Astrocyte (in vitro differentiated cells and primary cell): ENCODE measurements around the gene PTPRZ1. TPM values are rescaled to one million over a fixed set of nuclear protein-coding genes. Genes with fewer than 3 reads are reported as not detected.
A peak's percentile ranks its signal among the peaks of the same experiment; 100 is the strongest.

ENCODE experiments used
- DNase-seq: peaks from one replicate; pipeline ENCODE4 v3.0.0-alpha.2; 2010; ENCODE audit warnings: low read depth
- FAIRE-seq: peaks from 2 replicates; lab custom pipeline; 2011; peaks lifted over from hg19 to GRCh38; lab: Jason Lieb, UNC
- H2AFZ ChIP-seq: 2 replicates; pipeline ENCODE4 v1.6.0; 2012; ENCODE audit warnings: low read depth, low read length, inconsistent platforms
- H3K27ac ChIP-seq: 2 replicates; pipeline ENCODE4 v1.5.1; 2011; ENCODE audit warnings: low read depth, low read length, inconsistent platforms
- H3K27me3 ChIP-seq: 2 replicates; pipeline ENCODE4 v1.6.0; 2011; ENCODE audit warnings: low read length, inconsistent platforms; ENCODE audit not compliant: insufficient read depth
- H3K36me3 ChIP-seq: 2 replicates; pipeline ENCODE4 v1.5.1; 2011; ENCODE audit warnings: low read length, inconsistent platforms; ENCODE audit not compliant: insufficient read depth
- H3K4me1 ChIP-seq: 2 replicates; pipeline ENCODE4 v1.5.1; 2011; ENCODE audit warnings: low read length, inconsistent platforms; ENCODE audit not compliant: insufficient read depth
- H3K4me2 ChIP-seq: 2 replicates; pipeline ENCODE4 v1.6.0; 2012; ENCODE audit warnings: low read length, inconsistent platforms
- H3K4me3 ChIP-seq: 2 replicates; pipeline ENCODE4 v1.5.1; 2011; ENCODE audit warnings: low read depth, mild to moderate bottlenecking, low read length, inconsistent platforms; ENCODE audit not compliant: insufficient read depth
- H3K79me2 ChIP-seq: 2 replicates; pipeline ENCODE4 v1.6.0; 2012; ENCODE audit warnings: mild to moderate bottlenecking, low read length, inconsistent platforms; ENCODE audit not compliant: insufficient read depth
- H3K9ac ChIP-seq: 2 replicates; pipeline ENCODE4 v1.6.0; 2012; ENCODE audit warnings: mild to moderate bottlenecking, low read length, inconsistent platforms
- H3K9me3 ChIP-seq: 2 replicates; pipeline ENCODE4 v1.5.1; 2012; ENCODE audit warnings: low read depth, mild to moderate bottlenecking, low read length, inconsistent platforms; ENCODE audit not compliant: insufficient read depth
- H4K20me1 ChIP-seq: 2 replicates; pipeline ENCODE4 v1.6.0; 2012; ENCODE audit warnings: low read length, inconsistent platforms; ENCODE audit not compliant: insufficient read depth
- H3K27ac Mint-ChIP-seq: one replicate; pipeline ENCODE4 v1.8.0; 2021; ENCODE audit warnings: mild to moderate bottlenecking, mixed read lengths; ENCODE audit not compliant: unreplicated experiment
- H3K27me3 Mint-ChIP-seq: one replicate; pipeline ENCODE4 v1.8.0; 2021; ENCODE audit warnings: low read depth, mixed read lengths; ENCODE audit not compliant: unreplicated experiment
- H3K36me3 Mint-ChIP-seq: one replicate; pipeline ENCODE4 v1.8.0; 2021; ENCODE audit warnings: low read depth, mixed read lengths; ENCODE audit not compliant: unreplicated experiment
- H3K4me1 Mint-ChIP-seq: one replicate; pipeline ENCODE4 v1.8.0; 2021; ENCODE audit warnings: low read depth, mixed read lengths; ENCODE audit not compliant: unreplicated experiment
- H3K4me3 Mint-ChIP-seq: one replicate; pipeline ENCODE4 v1.8.0; 2021; ENCODE audit warnings: mild to moderate bottlenecking, moderate library complexity, mixed read lengths; ENCODE audit not compliant: unreplicated experiment
- H3K9me3 Mint-ChIP-seq: one replicate; pipeline ENCODE4 v1.8.0; 2021; ENCODE audit warnings: mild to moderate bottlenecking, mixed read lengths; ENCODE audit not compliant: unreplicated experiment
- CTCF ChIP-seq: IDR thresholded peaks from 2 replicates; pipeline ENCODE4 v1.5.1; 2011; ENCODE audit warnings: low read depth, mild to moderate bottlenecking, inconsistent platforms, low read length, moderate library complexity; ENCODE audit not compliant: insufficient read depth
- EZH2 ChIP-seq: IDR thresholded peaks from 2 replicates; pipeline ENCODE4 v1.6.1; 2012; ENCODE audit warnings: mild to moderate bottlenecking, low read length, inconsistent platforms; ENCODE audit not compliant: insufficient read depth
- total RNA-seq: library from RNA; stranded (reverse); gene quantifications from 2 replicates; pipeline ENCODE4 v1.2.1, GENCODE V29; 2021

Gene PTPRZ1
- total RNA-seq, 1 donor from 2014 or later, result 1.6 TPM

- Histone ChIP-seq H3K79me2 (no peaks in the 10 kb centered on the region), H2AFZ (no peak overlapping the region), H3K4me1 (no peaks in the 10 kb centered on the region), H3K36me3 (no peaks in the 10 kb centered on the region), H4K20me1 (no peaks in the 10 kb centered on the region), H3K9me3 (no peaks in the 10 kb centered on the region), H3K27me3 (no peaks in the 10 kb centered on the region), H3K9ac (no peak overlapping the region), H3K4me3 (no peak overlapping the region), H3K4me2 (no peak overlapping the region), H3K27ac (no peak overlapping the region)
- Mint-ChIP-seq H3K27me3 (no peaks in the 10 kb centered on the region), H3K27ac (no peak overlapping the region), H3K4me3 (no peak overlapping the region), H3K4me1 (no peaks in the 10 kb centered on the region), H3K9me3 (no peaks in the 10 kb centered on the region), H3K36me3 (no peaks in the 10 kb centered on the region)
- FAIRE-seq, result no peak
- no peak for TF ChIP-seq CTCF
- no peak for TF ChIP-seq EZH2
- DNase-seq, result no peak
Observed at GRCh38 chr7:121992068-121992467, 119.1 kb downstream of the PTPRZ1 start.

- Mint-ChIP-seq H3K36me3 (no peaks in the 10 kb centered on the region), H3K27me3 (no peaks in the 10 kb centered on the region), H3K27ac (no peak overlapping the region), H3K4me3 (no peak overlapping the region), H3K9me3 (no peaks in the 10 kb centered on the region), H3K4me1 (no peaks in the 10 kb centered on the region)
- Histone ChIP-seq H3K27me3 (no peaks in the 10 kb centered on the region), H3K27ac (no peak overlapping the region), H2AFZ (no peak overlapping the region), H3K79me2 (no peaks in the 10 kb centered on the region), H3K4me1 (no peaks in the 10 kb centered on the region), H3K9me3 (no peaks in the 10 kb centered on the region), H3K4me3 (no peak overlapping the region), H4K20me1 (no peaks in the 10 kb centered on the region), H3K4me2 (no peak overlapping the region), H3K36me3 (no peaks in the 10 kb centered on the region), H3K9ac (no peak overlapping the region)
- no peak for TF ChIP-seq EZH2
- TF ChIP-seq CTCF, result peak; percentile 88
- no peak for FAIRE-seq
- DNase-seq, result peak; percentile 59
Observed at GRCh38 chr7:121994625-121995410, 121.9 kb downstream of the PTPRZ1 start.

- Histone ChIP-seq H3K36me3 (no peaks in the 10 kb centered on the region), H4K20me1 (no peaks in the 10 kb centered on the region), H3K4me3 (no peak overlapping the region), H3K79me2 (no peaks in the 10 kb centered on the region), H3K9ac (no peak overlapping the region), H2AFZ (no peak overlapping the region), H3K4me1 (peaks cover 2% of the 10 kb centered on the region), H3K4me2 (no peak overlapping the region), H3K27me3 (no peaks in the 10 kb centered on the region), H3K27ac (no peak overlapping the region), H3K9me3 (no peaks in the 10 kb centered on the region)
- TF ChIP-seq EZH2, result no peak
- TF ChIP-seq CTCF, result no peak
- no peaks in the 10 kb centered on the region for H3K36me3 Mint-ChIP-seq
- H3K27me3 Mint-ChIP-seq, result no peaks in the 10 kb centered on the region
- no peak for FAIRE-seq
- no peak overlapping the region for H3K27ac Mint-ChIP-seq
- no peaks in the 10 kb centered on the region for H3K4me1 Mint-ChIP-seq
- H3K4me3 Mint-ChIP-seq, result no peak overlapping the region
- no peak for DNase-seq
- no peaks in the 10 kb centered on the region for H3K9me3 Mint-ChIP-seq
Observed at GRCh38 chr7:122006687-122007086, 133.7 kb downstream of the PTPRZ1 start.
